HK-2 (cell line): ENCODE data around the gene PCIF1.
"Not testable (repeated sequence)": the region's sequence is repeated elsewhere in the genome, so short reads cannot be mapped to it uniquely, and the experiment has no call there.

Source experiments
- DNase-seq: peaks from one replicate; pipeline ENCODE4 v3.0.0-alpha.2; 2018; ENCODE audit not compliant: unreplicated experiment

PCIF1 gene

GRCh38 chr20:45967551-45968080, 33.1 kb downstream of the PCIF1 start:
- no peak for DNase-seq

DNA sequence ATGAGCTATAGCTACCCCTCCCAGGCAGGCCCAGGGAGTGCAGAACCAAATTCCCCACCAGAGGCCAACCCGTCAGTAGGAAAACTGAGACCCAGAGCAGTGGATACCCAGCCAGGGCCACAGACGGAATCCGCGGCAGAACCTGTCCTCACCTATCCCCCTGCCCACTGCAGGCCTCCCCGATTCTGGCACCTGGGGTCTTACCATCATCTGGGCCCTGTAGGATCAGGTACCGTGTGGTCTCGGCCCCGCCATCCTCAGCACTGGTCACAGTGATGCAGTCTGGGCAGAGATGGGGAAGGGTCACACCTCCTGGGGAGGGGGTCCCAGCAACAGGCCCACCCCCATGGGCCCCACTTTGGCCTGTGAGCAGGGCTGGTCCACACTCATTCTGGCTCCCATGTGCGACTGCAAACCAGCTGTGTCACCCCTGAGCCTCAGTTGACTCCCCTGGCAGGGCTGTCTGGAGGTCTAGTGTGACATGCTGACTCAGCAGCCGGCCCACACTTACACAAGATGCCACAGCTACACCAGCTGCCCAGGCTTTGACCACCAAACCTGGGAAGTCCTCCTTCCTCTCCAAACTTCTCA, 33.7 kb downstream of the PCIF1 start:
- DNase-seq: no peak

DNA sequence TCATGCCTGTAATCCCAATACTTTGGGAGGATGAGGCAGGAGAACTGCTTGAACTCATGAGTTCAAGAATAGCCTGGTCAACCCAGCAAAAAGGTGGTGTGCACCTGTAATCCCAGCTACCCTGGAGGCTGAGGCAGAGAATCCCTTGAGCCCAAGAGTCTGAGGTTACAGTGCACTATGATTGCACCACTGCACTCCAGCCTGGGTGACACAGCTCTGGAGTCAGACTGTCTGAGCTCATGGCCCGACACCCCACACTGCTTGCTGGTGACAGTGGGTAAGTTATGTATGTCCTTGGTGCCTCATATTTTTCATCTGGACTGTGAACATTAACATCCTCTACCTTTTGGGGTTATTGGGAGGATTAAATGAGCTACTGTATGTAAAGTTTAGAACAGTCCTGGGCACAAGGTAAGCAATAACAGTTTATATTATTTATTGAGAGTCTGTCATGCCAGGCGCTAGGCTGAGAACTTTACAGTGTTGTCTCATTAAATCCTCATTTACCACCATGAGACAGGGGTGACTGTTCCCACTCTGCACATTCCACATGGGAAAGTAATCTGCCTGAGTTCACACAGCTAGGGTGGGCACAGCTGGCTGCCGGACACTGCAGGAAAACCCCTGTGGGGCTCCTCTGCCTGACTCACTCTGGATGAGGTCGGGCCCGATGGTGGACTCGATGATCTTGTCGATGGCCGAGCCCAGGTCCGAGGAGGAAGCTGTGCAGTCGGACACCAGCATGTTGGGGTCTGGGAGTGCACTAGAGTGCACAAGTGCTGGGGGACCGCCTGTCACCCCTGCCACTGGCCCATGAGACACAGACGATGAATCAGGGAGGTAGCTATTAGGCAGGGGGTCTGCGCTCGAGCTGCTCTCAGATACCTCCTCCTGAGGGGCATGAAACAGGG, 34.6 kb downstream of the PCIF1 start:
- peak; percentile 65 for DNase-seq

GRCh38 chr20:45969712-45970634, 35.5 kb downstream of the PCIF1 start:
- no peak for DNase-seq

DNA sequence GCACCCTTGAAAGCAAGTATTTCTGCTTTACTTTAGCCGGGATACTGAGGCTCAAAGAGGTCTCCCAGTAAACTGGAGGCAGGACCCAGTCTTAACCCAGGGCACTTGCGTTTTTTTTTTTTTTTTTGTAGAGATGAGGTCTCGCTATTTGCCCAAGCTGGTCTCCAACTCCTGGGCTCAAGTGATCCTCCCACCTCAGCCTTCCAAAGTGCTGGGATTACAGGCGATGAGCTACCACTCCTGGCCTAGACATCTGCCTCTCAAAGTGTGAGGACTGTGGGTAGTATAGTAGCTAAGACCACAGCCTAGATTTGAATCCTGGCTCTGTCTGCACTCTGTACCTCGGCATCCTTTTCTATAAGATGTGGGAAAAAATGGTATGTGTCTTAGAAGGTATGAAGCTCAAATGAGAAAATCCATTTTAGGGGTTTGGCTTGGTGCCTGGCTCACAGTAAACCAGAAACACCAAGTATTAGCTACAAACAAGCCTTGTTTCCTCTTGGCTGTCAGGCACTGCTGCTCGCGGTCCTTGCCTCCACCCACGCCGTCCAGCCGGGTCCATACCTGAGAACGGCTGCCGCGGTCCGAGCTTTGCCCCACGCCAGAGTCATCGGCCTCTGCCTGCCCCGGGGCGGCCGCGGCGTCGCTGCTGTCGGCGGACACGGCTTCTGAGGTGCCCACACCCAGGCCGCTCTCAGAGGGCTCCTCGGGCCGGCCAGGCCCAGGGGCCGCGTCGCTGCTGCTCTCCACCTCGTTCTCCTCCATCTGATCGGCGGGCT, 36.4 kb downstream of the PCIF1 start:
- DNase-seq: no peak

- DNase-seq: no peak
Measured at GRCh38 chr20:45971425-45971674, 36.9 kb downstream of the PCIF1 start.

GRCh38 chr20:45971675-45972499, 37.4 kb downstream of the PCIF1 start, which contains the start of gene ZNF335:
ZNF335 (minus strand) TSS chr20:45972203; CDS start chr20:45971410, 793 bp downstream.
- peak; percentile 99 for DNase-seq

DNA sequence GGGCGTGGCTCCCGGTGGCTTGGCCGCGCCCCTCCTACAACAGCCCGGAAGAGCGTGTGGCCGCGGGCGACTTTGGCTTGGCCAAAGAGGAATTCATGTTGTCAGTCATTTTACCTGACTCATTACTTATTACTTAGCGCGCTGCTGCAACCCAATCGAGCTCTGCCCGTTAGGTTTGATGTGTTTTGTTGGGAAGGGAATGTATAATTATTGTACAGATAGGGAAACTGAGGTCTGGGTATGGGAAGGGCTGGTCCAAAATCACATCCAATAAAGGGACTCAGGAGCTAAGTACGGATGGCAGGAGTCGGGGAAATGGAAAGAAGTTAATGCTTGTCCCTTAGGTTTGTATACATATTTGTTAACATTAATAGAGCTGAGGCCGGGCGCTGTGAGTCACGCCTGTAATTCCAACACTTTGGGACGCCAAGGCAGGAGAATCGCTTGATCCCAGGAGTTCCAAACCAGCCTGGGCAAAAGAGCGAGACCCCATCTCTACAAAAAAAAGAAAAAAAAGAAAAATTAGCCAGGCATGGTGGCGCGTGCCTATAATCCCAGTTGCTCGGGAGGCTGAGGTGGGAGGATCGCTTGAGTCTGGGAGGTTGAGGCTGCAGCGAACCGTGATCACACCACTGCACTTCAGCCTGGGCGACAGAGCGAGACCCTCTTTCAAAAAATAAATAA, 38.2 kb downstream of the PCIF1 start:
- DNase-seq: no peak

GRCh38 chr20:45974896-45975565, 40.5 kb downstream of the PCIF1 start:
- no peak for DNase-seq

DNA sequence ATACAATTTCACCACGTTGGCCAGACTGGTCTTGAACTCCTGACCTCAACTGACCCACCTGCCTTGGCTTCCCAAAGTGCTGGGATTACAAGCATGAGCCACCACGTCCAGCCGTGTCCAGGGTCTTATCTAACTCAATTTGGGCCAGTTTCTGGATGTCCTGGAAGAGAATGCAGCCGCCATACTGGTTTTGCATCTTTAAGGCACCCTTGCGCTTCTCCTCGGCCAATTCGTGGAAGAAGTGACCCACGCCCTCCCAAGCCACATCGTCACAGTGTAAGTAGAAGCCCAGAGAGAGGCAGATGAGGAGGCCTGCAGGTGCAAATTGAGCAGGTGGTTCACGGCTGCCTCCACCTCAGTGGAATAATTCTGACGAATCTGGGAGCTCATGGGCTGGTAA, 41.2 kb downstream of the PCIF1 start:
- DNase-seq: no peak

- DNase-seq: no peak
Measured at GRCh38 chr20:45976086-45976485, 41.6 kb downstream of the PCIF1 start.

- no peak for DNase-seq
Measured at GRCh38 chr20:45981261-45981660, 46.8 kb downstream of the PCIF1 start.

DNA sequence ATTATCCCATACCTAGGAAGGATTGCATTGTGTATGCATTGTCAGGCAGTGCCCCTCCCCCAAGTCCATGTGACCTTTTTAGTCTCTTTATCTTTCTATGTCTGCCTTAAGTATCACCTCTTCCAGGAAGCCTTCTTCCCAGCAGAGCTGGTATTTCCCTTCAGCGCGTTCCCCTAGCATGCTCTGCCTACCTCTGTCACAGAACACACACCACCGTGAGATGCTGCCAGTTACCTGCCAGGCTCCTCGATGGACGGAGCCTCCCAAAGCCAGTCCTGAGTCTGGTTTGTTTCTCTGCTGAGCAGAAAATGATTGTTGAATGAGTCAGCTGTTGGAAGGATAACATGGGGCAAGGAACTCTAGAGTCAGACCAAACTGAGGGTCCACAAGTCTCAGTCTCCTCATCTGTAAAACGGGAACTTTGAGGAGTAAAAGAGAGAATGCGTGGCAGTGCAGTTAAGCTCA, 48.8 kb downstream of the PCIF1 start:
- DNase-seq: no peak

DNA sequence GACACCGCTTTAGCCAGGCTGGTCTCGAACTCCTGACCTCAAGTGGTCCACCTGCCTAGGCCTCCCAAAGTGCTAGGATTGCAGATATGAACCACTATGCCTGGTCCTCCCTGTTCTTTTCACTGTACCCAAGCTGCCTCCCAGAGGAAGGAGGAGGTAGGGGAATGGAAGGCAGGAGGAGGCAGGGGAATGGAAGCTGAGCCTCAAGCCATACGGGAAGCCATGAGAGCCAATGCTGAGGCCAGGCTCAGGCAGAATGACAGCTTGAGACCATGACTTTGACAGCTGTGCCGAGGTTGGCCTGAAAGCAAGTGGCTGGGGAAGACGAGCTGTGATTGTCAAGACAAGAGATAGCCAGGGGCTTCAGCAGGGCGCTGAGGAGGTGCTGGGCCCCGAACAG, 51.1 kb downstream of the PCIF1 start:
- DNase-seq: no peak

DNA sequence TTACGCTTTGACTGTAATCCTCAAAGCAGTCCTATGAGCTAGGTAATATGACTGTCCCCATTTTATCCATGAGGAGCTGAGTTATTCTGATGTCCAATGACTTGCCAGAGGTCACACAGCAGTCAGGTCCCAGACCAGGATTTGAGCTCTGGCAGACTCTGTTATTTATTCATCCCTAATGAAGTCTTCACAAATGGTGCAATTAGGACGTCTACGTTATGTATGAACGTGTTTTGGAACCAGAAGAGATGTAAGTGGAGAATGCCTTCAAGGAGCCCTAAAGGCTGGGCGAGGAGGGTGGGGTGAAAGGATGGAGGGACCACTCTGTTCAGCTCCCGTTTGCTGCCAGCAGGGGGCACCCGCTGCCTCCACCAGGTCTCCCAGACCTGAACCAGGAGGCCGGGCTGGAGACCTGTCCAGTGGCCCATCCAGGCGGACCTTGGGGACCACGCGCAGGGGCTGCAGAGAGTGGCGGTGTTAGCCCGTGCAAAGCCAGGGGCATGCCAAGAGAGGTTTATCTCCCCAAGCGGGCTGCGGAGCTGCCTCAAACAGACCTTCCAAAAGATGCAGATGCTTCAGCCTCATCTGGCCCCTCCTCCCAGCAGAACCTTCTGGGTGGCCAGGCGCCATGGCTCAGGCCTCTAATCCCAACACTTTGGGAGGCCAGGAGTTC, 52.8 kb downstream of the PCIF1 start:
- peak; percentile 88 for DNase-seq

GRCh38 chr20:45988830-45989229, 54.3 kb downstream of the PCIF1 start:
- not testable (repeated sequence) for DNase-seq

DNA sequence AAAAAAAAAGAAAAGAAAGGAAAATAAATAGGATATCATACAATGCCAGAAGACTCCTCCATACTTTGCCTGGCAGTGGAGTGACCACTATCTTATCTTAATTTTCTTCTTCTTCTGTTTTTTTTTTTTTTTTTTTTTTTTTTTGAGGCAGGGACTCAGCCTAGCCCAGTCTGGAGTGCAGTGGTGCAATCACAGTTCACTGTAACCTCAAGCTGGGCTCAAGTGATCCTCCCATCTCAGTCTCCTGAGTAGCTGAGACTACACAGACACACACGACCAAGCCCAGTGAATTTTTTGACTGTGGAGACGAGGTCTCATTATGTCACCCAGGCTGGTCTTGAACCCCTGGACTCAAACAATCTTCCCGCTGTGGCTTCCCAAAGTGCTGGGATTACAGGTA, 57.1 kb downstream of the PCIF1 start:
- no peak for DNase-seq

DNA sequence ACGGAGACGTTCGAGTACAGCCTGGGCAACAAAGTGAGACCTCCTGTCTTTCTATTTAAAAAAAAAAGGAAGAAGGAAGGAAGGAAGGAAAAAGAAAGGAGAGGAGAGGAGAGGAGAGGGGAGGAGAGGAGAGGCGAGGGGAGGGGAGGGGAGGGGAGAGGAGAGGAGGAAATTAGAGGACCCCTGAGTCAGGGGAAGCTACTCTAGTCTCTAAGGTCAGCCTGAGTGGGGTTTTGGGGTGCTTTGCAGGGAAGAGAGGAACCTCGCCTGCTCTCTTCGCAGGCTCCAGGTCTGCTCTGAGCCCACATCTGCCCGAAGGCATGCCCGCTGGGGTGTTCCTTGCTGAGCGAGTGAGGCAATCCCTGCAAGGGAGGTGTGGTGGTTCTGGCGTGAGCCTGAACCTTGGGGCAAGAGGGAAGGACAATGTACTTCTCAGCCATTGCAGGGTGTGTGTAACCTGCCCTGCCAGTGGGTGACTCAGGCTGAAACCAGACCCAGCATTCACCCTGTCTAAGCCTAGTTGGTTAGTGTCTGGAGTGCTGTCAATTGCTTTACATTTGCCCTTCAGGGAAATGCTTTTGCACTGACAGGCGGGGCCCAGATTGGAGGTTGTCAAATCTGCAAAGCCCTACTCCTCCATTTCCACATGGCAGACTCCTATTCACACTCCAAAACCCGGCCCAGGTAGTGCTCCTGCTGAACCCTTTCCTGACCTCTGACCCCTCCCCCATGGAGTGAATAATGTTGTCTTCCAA, 58.9 kb downstream of the PCIF1 start:
- DNase-seq: peak; percentile 65
